Stimulated activated CD4-positive, alpha-beta T cell treated with anti-CD3 and anti-CD28 coated beads, Interleukin-2, amount 100 ng/mL, for 24 hours (primary cell): ENCODE data around the gene ALG2.
"Not testable (repeated sequence)": the region's sequence is repeated elsewhere in the genome, so short reads cannot be mapped to it uniquely, and the experiment has no call there.

ENCODE experiments used
- DNase-seq, 2 donors: peaks; one replicate each; pipeline ENCODE4 v3.0.0-alpha.2; 2020

Gene ALG2

DNA sequence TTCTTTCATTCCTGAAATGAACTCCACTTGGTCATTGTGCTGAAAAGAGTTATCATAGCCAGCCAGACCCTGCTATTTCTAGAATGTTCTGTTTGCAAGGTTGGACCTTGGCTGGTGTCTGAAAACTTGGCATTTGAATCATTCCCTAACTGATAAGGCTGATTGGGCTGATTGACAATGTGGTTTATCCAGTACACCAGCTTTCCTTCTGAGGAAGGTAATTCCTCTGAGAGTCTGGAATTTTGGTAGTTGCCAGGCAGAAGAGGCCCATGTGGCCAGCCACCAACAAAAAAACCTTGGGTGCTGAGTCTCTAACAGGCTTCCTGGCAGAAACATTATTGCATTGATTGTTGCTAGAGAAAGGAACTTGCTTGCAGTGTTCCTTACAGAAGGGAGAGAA, 15.6 kb upstream of the ALG2 start:
- DNase-seq, result no peak

DNA sequence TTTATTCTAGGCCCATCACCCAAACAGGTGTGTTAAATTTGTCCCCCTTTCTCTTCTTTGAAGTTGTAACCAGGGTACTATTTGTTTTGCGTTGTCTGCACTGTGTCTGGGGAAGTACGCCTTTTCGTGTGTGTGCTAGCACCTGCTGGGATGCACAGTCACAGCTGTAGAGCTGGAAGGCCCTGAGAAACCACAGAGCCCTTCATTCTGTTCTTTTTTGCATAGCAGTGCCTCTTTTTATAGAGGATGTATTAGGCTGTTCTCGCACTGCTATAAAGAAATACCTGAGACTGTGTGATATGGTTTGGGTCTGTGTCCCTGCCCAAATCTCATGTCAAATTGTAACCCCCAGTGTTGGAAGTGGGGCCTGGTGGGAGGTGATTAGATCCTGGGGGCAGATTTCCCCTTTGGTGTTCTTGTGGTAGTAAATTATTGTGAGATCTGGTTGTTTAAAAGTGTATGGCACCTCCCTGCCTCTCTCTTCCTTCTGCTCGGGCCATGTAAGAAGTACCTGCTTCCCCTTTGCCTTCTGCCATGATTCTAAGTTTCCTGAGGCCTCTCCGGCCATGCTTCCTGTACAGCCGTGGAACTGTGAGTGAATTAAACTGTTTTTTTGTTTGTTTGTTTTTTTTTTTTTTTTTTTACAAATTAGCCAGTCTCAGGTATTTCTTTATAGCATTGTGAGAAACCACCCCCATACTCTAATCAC, 14.3 kb upstream of the ALG2 start:
- DNase-seq, result no peak

DNA sequence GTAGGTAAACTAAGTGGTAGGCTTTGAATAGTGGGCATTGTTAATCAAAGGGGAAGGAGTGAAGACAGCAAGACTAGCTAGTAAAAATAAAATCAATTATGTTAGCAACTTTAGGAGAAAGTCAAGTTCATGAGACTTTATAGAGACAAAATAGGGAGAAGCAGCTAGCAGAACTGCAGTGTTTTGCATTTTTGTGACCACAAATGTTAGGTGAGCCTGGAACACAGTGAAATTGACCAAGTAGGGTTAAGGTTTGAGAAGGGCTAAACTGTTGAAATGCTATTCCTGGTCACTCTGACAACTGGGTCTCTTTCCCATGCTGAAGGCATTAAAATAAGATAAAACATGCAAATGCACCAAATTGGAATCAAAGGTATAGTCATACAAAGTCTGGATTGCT, 13.3 kb upstream of the ALG2 start:
- DNase-seq, result no peak

DNA sequence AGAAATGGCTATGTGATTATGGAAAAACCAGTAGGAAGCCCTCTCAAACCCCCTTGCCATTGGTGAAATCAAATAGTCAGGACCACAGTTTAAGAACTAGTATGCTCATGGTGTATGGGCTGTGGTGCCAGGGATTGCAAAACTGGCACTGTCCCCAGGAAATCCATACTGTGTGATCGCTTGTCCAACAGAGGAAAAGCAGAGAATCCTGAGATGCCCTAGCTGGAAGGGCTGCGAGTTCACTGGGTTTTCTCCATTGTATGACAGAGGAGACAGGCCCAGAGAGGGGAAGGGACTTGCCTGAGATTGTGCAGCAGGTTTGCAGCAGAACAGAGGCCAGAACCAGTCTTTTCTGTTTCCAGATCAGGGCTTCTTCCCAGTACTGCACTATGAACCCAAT, 12.9 kb upstream of the ALG2 start:
- no peak for DNase-seq

DNA sequence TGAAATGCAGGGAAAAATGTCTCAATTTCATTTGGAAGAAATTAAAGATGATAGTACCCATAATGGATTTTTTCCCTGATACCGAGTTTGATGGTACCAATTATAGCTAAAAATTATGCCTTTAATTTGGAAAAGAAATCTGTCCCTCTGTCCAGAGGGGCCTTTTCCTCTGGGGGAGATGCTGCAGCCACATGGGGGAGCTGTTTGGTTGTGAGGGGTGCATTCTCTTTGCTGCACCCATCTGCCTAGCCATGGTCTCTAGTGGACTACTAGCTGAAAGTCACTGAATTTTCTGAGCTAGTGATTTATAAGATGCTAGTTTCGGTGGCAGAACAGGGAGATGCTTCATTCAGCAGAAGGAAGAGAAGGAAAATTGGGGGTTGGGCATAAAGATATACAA, 10.0 kb upstream of the ALG2 start:
- DNase-seq, result peak; percentile 50 to 52

DNA sequence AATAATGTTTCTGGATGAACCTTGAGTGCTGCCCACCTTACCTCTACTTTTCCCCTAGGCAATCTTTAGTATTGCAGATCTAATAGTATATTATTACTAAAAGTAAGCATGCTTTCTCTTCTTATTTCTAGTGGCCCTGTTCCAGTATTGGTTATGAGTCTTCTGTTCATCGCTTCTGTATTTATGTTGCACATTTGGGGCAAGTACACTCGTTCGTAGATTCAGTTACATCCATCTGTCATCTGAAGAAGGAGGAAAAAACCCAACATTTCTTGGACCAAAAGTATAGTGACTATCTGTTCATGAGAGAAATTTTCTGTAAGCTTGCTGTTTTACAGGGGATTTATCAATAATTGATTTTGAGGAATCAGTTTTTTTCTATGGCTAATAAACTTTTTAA, 8.5 kb upstream of the ALG2 start:
- DNase-seq, result no peak

DNA sequence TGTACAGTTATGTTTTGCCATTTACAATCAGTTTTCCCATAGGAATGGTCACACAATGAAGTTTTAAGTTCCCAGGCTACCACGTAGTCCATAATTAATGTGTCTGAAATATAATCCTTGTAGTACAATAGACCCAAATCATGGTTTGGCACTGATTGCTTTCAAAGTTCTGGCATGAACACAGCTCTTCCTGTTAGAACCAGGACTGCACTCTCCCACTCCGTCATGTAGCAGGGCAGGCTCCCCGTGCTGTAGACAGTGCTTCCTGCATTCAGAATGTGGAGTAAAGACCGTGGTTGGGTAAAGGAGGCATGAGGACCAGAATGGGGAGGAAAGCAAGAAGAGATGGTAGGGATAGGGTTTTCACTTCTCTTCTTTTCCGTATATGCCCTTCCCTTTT, 4.3 kb upstream of the ALG2 start:
- DNase-seq, result no peak

DNA sequence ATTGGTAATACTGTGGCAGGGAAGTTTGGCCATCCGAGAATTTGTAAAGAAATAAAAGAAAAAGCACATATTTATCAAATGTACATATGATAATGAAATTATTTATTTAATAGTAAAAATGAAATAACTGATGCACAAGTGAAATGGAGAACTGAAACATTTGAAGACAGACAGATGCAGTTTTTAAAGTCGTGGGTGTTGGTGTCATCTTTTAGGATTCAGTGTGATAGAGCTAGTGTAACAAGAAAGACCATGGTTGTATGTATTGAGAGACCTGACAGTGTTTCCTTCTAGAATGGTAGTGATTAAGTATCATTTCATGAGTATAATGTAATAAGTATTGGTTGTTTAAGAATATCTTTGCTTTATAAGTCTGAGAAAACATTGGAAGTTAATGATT, 2.7 kb upstream of the ALG2 start:
- DNase-seq, result no peak

DNA sequence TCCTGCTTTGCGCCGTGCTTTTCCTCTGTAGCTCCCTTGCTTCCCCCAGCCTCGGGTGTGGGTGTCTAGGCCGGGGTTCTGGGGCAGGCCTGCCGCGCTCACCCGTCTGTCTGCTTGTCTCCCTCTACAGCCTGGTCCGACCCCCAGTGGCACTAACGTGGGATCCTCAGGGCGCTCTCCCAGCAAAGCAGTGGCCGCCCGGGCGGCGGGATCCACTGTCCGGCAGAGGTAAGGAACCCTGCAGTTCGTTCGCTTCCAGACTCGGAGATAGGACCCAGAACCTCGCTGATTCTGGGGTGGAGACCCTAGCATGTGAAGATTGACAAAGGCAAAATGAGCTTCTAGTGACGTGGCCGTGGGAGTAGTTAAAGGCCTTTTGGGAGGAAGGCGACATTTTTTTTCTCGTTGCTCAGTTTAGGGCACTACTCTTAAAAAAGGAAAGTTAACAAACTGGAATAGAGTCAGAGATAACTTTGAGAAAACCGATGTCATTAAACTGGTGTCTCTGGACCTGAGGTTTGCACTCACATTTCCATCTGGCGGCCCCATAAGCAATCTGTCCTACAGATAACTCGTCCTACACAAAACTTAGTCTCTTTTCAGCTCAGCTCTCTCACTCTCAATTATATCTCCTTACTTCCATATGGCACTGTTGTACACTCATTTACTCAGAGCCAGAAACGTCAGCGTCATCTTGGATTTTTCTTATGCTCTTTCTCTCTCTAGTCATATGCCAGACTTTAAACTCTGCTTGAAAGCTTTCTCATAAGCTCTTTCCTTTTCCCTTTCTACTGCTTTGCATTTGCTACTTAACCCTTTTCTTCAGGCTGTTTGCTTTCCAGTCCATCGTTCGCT, 901 bp upstream of the ALG2 start:
- DNase-seq, result no peak

DNA sequence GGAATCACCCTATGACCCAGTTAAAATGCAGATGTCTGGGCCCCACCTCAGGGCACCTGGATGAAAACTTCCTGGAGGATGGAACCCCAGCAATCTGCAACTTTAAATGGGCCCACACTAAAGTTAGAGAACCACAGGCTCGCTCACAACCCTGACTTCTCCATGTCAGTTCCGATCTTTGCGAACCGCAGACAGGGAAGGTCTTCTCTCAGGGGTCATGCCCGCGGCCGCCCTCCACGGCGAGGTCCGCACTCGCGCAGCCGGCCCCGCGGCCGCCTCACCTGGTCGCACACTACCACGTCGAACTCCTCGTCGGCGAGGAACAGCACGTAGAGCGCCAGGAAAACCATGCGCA, 499 bp downstream of the ALG2 start:
- DNase-seq, result no peak

DNA sequence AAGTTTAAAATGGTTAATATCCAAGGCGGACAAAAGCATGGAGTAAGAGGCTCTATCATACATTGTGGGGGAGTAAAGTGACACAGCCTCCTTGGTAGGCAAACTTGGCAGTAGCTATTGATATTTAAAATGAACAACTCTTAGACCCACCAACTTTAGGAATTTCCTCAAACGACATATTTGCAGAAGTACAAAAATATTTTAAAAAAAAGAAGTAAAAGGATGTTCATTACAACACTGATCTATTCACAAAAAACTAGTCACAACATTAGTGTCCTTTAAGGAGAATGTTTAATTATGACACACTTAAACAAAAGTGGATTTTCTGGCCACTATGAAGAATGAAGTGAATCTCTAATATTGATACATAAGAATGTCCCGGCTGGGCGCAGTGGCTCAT, 1.7 kb downstream of the ALG2 start:
- no peak for DNase-seq

DNA sequence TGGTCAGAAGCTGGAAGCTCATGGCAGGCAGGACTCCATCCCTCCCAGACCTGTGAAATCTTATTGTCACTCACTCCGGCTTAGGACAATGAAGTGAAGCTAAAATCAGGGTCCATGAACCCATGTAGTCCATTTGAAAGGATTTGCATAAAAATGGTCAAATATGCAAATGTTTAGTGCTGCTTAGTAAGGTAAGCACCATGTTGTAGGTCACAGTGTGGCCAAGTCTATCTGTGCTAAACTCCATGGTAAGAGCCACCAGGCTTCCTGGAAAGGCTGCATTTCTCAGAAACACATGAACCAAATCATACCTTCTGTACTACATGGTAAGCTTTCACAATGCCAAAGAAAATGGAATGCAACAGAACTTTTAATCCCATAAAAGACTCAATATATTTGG, 5.7 kb downstream of the ALG2 start:
- DNase-seq, result no peak

DNA sequence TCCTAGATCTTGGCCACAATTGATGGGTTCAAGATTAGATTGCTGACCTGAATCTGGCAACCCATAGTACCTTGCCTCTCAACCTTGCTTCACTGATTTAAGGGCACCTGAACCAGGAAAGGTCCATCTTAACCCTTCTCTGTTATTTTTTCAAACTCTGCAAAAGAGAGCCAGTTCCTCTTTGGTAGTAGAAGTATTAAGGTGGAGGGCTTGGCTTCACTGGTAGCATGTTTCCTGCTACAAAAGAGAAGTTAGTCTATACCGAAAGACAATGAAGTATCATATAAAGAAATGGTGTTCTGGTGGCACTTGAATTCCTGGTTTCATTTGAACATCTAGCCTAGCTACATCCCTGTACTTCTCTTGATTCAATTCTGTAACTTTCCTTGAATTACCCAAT, 8.5 kb downstream of the ALG2 start:
- DNase-seq, result no peak

DNA sequence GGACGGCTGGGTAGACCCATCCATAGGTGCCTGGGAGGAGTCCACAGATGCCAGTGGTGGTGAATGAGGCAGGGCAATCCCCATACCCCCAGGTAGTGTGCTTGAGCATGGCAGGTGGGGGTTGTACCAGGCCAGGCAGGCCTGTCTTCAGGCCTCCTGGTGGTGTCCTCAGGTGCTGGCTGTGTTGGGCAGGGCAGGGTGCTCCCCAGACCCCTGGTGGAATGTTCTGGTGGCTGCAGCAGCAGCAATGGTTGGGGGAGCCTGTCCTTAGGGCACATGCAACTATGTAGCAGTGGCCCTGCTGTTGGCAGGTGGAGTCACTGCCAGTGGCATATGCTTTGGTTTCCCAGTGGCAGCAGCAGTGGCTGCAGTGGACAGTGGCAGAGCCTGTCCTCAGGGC, 10.0 kb downstream of the ALG2 start:
- DNase-seq, result no peak

DNA sequence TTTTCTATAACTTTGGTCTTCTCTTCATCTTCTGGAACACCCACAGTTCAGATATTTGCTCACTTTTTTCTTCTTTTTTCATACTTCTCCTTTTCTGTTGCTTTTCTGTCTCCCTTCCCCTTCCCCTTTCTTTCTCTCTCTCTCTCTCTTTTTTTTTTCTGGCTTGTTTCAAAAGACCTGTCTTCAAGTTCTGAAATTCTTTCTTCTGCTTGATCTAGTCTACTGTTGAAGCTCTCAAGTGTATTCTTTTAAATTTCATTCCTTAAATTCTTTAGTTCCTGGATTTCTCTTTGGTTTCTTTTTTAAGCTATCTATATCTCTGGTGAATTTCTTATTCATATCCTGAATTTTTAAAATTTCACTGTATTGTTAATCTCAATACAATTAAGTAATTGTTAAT, 11.2 kb downstream of the ALG2 start:
- no peak for DNase-seq

DNA sequence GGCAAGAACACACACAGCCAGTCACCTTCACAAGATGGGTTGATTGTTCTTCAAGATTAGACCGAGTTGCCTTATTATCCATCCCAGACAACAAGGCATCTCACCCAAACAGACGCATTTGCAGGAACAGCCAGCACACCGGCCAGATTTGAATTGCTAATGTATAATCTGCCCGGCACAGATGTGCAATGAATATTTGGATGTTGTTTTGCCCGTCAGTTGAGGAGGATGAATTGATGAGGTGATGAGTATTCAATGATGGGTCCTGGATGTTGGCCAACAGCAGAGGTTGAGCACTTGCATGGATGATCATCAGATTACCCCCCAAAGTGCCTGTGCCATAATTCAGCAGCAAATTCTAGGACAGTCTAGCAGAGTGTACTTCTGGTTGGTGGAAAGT, 20.1 kb downstream of the ALG2 start:
- DNase-seq, result no peak

DNA sequence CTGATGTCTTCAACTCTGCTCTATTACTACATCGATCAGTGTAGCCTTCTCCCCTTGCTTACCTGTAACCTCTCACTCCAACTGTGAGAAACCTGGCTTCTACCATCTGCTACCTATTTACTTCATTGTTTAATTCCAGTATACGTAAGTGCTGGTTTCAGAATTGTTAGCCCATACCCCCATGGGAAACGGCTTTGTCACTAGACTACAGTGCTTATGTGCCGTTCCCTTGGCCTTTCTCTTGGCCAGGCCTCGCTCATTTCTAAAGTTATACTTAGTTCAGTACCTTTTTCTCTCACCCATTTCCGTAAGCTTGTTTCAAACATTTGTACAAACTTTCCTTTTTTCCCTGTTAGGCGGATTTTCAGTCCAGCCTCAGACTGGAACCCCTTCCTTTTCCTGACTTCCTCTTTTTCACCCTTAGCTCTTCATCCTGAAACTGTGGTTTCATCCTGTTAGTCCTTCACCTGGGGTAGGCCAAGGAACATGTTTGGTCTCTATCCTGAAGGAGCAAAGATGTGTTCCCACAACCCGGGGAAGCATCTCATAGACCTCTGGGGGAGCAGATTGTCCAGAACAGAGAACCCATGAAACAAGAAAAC, 21.7 kb downstream of the ALG2 start:
- no peak for DNase-seq

DNA sequence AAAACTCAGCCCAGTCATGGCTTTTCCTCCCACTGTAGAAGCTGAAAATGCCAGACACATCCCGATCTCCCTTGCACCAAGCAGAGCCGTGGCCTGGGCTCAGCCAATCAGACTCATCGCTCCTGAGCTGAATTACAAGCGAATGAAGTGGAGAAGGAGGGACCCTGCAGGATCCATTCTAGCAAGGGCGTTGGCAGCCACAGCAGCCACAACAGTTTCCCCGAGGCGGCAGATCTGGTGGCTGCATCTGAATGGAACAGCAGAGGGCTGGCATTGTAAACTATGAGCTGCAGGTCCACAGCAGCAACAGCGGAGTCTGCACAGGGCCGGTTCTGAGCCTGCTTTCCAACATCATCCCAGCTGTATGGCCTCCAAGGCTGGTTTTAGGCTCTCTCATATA, 23.8 kb downstream of the ALG2 start:
- DNase-seq, result no peak

DNA sequence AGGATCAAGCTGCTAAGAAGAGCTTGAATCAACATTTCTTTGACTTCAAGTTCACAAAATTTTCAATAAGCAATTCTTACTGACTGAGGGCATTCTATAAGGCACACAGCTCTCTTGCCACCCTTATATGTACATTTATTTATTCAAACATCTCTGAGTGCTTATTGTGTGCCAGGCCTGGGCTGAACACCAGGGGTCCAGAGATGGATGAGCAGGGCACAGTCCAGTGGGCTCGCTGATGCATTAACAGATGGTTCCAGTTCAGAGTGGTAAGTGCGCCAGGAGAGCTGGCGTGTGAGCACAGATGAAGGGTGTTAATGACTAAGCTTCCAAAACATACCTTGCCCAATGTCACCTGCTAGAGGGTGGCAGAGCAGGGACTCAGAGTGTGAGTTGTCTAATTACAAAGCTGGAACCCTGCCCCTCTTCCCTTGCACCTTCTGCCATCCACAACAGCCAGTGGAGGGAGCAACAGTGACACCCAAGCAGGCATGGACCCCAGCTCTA, 24.6 kb downstream of the ALG2 start:
- no peak for DNase-seq

DNA sequence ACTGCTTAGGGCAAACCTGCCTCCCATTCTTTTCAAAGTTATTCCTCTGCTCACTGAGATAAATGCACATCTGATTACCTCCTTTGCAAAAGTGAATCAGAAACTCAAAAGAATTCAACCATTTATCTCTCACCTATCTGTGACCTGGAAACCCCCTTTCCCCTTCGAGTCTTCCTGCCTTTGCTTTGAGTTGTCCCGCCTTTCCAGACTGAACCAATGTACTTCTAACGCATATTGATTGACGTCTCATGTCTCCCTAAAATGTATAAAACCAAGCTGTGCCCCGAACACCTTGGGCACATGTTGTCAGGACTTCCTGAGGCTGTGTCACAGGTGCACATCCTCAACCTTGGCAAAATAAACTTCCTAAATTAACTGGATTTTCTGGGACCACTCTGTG, 25.3 kb downstream of the ALG2 start:
- DNase-seq, result not testable (repeated sequence)

DNA sequence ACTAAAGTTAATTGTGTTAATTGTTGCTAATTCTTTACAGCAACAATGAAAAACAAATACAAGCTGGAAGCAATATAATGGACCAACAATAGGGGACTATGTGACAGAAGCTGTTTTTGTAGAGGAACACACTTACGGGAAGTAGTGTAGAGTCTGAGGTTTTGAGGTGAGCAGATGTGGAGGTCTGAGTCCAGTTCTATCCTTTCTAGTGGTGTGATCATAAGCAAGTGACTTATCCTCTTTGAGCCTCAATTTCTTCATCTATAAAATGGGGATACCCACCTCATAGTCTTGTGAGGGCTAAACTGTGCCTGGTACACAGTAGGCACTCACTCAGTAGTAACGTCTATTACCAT, 28.3 kb downstream of the ALG2 start:
- DNase-seq, result no peak

DNA sequence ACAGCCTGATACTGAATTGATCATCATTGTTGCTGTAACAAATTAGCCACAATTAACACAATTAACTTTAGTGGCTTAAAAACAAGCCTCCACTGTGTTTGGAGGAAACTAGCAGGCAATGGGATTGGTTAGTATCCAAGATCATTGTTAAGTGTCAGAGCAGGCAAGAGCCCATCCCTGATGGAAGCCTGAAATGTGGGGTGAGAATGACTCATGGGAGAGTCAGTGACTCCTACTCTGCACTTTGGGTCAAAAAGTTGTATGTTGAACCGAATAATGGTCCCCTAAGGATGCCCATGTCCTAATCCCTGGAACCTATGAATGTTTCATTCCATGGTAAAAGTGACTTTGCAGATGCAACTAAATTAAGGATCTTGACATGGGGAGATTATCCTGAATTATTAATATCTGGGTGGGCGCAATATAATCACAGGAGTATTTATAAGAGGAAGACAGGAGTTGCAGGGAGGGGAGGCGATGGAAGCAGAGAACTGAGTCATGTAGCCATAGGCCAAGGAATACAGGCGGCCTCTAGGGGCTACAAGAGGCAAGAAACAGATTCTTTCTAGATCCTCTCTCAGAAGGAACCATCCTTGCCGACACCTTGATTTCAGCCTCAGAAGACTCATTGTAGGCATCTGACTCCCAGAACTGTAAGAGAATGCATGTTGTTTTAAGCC, 28.8 kb downstream of the ALG2 start:
- no peak for DNase-seq

DNA sequence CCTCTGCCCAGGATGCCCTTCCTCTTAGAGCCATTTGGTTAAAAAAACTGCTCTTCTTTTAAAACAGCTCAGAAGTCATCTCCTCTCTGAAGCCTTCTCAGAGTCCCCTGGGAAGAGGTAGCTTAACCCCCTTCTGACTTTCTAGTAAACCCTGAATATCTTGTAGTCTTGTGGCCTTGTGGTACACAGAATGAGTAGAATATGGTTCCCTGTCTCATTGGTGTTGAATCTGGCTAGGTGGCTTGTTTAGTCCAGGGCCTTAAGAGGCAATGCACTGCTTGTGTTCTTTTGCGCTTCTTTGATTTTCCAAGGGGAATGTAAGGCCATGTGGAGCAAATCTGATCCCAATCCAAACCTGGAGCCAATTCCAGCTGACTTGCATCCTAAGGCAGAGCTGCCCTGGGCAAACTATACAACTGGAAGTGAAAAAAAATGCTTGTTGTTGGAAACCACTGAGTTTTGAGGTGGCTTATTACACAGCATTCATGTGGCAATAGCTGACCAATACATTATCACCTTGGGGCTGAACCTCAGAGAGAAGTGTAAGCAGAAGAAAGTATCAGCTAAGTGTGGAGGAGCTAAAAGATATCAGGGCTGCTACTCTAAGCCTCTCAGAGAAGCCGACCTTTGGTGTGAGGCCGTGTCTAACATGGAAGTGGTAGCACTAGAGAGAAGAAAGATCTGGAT, 31.0 kb downstream of the ALG2 start:
- no peak for DNase-seq
